HG03064 (cell line): ENCODE measurements around the gene MSI2.

ENCODE experiments used
- ATAC-seq: cut with Tn5 transposase; IDR thresholded peaks from one replicate; pipeline ENCODE4 v1.9.1; 2021; ENCODE audit warnings: low read depth; ENCODE audit not compliant: unreplicated experiment

Gene MSI2

DNA sequence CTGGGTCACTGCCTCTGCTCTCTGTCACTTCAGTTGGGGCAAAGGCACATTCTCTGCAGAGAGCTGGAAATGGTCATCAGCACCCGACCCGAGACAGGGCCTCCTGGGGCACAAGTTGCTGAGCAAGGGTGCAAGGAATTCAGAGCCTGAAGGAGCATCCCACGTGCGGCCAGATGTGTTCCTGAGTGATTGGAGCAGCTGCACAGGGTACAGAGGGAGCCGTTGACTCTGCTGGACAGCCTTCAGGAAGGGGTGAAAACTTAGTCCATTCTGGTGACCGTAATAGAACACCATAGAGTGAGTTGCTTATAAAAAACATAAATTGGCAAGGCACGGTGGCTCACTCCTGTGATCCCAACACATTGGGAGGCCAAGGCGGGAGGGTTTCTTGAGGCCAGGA, 382.0 kb downstream of the MSI2 start:
- ATAC-seq, result no peak

DNA sequence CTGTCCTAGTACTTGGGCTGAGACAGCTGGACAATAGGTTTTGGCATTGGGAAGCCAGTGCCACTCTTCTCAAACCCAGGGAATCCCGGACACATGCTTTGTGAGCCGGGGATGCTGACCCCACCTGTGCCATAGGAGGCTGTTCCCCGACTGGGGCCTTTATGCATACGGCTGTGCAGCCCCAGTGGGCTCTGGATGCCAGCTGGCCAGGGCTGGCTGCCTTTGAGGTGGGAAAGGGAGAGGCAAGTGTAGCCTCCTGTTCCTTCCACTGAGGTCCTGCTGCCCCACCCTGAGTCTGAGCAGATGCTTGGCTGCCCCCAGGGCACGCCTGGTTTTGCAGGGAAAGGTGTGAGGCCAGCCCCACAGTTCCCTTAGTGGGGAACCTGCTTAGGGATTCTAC, 383.1 kb downstream of the MSI2 start:
- ATAC-seq, result no peak

GRCh38 chr17:57640079-57640478, 383.8 kb downstream of the MSI2 start:
- ATAC-seq, result no peak

DNA sequence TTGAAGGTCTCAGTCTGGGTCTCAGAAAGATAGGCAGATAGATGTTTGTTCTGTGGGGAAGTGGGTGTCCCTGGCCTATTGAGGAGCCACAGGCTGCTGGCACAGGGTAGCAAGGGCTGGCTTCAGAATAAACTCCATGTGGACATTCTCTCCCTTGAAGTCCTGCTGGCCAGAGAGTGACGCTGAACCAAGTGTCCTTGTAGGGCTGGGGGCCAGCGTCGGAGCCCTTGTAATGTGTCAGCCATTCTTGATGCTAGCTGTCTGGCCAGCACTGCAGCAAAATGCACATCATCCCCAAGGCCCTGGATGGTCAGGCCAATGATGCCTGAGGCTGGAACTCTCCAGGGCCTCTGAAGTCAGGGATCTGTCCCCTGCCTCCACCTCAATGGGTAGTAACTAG, 385.4 kb downstream of the MSI2 start:
- no peak for ATAC-seq

GRCh38 chr17:57643062-57643461, 386.7 kb downstream of the MSI2 start:
- ATAC-seq, result no peak

DNA sequence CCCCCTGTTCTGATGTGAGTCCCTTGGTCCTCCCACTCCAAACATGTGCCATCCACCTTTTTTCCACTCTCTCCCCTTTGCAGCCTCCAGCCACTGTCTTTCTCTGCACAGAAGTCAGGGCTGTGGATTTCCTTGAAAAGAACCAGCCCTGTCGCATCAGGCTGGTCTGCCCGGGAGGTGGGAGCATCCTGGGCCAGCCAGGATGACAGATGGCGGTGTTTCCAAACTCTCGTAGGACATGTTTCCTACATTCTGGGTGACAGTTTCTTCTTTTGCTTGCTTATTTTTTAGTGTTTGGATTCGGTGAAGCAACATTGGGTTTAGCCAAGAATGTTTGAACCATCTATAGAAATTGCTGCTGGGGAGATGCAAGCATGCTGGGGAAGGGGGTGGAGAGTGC, 388.0 kb downstream of the MSI2 start:
- no peak for ATAC-seq

- ATAC-seq, result no peak
Measured at GRCh38 chr17:57645950-57646665, 389.8 kb downstream of the MSI2 start.

- ATAC-seq, result no peak
Measured at GRCh38 chr17:57648720-57649119, 392.4 kb downstream of the MSI2 start.

GRCh38 chr17:57649191-57649590, 392.9 kb downstream of the MSI2 start:
- ATAC-seq, result no peak

DNA sequence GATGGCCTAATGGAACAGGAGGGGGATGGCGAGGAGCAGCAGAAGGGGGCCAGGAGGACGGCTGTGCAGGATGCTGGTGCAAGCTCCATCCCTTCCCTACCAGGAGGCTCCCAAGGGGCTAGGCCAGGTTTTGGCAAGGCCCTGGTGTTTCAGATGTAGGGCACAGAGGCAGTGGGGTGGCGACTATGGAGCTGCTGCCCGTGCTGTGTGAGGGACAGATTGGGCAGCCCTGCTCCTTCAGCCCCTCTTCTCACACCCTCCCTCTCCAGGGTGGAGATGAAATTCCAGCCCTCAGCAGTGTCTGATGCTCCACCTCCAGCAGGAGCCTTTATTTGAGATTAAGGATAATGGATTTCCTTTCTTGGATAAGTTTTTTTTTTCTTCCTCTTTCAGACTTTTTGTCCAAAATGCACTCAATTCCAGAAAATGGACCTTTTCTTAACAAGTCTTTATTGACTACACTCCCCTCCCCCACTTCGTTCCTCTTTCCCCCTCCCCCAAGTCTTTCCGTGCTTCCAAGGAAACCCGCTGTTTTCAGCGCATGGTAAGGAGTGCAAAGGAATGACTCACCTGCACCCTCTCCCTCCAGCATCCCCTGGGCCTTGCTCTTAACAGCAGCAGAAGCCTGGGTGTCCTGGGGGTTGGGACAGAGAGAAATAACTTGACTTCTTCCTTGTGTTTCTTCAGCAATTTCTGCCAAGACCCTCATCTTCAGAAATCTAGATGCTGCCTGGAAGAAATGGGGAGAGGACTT, 393.6 kb downstream of the MSI2 start:
- ATAC-seq, result no peak

DNA sequence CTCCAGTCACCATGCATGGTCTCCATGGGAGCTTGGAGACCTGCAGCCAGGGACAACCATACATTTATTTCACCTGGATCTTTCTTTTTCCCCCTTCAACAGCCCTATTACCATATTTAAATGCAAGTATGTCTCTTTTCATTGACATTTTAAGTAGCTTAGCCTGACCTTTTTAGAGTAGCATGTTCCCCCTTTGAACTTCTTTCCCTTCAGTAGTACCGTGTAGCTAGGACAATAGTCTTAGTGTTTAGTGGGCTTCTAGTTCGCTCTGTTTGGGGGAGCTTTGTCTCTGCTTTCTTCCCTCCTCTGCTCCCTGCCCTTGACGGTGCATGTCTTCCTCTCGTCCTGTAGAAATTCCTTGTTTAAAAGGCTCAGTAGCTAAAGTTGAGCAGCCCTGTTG, 394.2 kb downstream of the MSI2 start:
- no peak for ATAC-seq

GRCh38 chr17:57651451-57651850, 395.1 kb downstream of the MSI2 start:
- ATAC-seq, result no peak

- ATAC-seq, result no peak
Measured at GRCh38 chr17:57651996-57652395, 395.7 kb downstream of the MSI2 start.

DNA sequence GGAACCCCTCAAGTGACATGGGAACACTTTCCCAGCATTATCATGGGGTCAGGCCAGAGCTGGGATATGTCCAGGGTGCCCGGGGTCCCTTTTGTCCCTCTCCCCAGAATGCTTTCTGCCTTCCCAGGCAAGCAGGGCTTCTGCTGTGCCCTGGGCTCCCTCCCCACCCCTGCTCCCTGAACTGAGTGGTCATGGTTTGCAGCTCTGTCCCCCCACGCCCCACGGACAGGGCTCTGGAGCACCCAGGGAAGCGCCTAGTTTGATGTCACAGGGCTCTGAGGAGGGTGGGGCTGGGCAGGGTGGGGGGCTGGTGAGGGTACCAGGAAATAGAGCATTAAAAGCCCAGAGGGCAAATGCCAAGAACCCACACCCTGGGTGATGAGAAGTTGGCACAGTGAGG, 396.5 kb downstream of the MSI2 start:
- ATAC-seq, result no peak

GRCh38 chr17:57653279-57653678, 397.0 kb downstream of the MSI2 start:
- no peak for ATAC-seq

DNA sequence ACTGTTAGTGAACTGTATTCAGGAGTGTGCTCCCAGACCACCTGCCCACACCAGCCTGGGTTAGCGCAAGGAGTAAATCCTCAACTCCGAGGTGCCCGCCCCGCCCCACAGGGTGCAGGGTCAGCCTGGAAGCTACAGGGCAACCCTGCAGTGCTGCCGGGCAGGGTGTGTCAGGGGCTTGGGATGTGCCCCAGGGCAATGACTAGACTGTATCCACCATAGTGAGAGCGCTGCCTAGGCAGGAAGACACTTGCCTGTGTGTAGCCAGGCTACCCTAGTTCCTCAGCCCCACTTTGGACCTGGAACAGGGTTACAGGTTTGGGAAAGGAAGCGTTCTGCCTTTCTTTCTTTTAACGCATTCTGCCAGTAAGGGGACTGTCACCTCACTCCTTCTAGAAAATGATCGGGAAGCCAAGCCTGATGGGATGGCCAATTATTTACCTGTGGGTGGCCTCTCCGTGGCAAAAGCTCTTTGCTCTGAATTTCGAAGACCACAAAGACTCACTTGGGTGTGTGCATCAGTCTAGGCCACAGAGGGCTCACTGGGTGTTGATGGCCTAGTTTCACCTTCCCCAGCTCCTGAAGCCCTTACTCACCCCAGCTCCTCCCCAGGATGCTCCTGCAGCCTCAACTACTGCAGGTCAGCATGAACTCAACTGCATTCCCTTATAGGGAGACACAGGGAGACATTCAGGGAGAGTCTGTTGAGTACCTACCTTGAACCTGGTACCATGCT, 397.9 kb downstream of the MSI2 start:
- ATAC-seq, result no peak

GRCh38 chr17:57655553-57655952, 399.2 kb downstream of the MSI2 start:
- no peak for ATAC-seq

GRCh38 chr17:57657211-57657610, 400.9 kb downstream of the MSI2 start:
- no peak for ATAC-seq

DNA sequence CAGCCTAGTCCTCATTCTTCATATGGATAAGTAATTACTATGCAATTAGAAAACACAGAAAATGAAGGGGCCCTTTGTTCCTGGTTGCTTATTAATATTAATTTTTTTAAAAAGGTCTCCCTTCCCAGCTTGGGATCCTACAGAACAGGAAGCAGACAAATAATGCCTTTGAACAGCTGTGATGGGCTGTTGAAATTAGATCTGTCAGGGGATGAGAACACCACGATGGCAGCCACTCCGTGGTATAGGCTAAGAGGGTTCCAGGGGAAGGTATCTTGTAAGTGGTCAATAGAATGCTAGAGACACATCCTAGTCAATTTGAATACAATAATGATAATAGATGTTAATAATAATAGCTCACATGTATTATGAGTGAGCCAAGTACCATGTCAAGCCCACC, 405.7 kb downstream of the MSI2 start:
- ATAC-seq, result no peak

DNA sequence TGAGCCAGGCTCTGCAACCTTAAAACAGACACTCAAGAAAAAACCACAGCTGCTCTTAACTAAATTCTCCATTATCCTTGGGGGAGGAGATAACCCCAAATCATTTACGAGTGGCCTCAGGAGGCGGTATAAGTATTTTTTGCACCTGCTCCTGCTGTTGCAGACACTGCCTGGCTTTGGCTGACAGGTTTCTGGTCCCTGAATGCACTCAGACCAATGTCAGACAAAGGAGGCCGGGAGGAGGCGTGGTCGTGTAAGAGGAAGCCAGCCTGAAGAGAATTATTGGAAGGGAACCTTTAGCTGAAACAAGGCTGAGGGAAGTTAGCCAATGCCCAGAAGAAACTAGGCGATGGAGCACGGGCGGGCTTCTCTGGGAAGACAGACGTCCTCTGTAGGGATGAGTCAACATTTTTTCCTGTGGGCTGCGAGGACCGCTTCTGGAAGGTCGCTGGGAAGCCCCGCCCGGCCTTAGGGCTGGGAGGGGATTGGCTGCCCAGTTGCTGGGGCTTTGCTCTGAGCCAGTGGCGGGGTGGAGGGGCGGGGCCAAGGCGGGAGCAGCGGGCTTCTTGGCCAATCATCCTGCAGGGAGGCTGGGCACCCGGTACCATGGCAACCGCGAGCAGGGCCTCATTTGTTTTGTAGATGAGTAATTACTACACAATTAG, 406.5 kb downstream of the MSI2 start:
- ATAC-seq, result no peak
